ENCODE results near the gene FPR1. TPM values are rescaled to one million over a fixed set of nuclear protein-coding genes. Genes with fewer than 3 reads are reported as not detected.

FPR1 gene
- total RNA-seq, 1 donor from 2014 or later: not detected

DNA sequence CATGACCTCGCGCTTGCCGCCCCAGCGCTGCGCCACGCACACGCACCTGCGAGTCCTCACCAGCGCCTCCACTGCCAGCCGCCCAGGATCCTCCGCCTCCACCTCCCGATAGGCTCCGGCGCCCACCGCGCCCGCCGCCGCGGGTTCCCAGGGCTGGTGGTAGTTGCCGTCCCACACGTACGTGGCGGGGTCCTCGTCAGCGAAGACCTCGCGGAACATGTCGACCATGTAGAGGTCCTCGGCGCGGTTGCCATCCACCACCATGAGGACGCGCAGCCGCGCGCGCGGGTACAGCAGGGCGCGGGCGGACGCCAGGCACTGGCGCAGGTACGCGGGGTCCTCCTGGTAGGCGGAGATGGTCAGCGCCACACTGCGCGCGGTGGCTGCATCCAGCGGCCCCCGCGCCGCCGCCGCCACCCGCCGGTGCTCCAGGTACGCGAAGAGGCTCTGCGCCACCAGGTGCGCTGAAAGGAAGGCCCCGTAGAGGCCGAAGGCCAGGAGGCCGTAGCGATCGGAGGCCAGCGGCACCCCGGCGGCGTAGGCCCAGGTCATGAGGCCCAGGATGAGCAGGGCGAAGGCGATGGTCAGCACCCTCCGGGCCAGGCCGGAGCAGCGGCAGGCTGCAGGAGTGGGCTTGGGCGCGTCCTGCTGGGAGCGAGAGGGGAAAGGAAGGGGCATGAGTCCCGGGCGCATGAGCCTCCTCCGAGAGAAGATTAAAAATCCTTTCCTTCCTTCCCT, 32.3 kb downstream of the FPR1 start:
- Mint-ChIP-seq H3K4me3 (ENCODE audit: unreplicated experiment) (no peak overlapping the region), H3K9me3 (ENCODE audit: unreplicated experiment) (no peaks in the 10 kb centered on the region), H3K27ac (ENCODE audit: unreplicated experiment) (no peak overlapping the region), H3K4me1 (ENCODE audit: unreplicated experiment) (peaks cover 7% of the 10 kb centered on the region), H3K27me3 (ENCODE audit: unreplicated experiment) (peaks cover 58% of the 10 kb centered on the region), H3K36me3 (ENCODE audit: unreplicated experiment) (no peaks in the 10 kb centered on the region)
- TF ChIP-seq, protein P1, sequence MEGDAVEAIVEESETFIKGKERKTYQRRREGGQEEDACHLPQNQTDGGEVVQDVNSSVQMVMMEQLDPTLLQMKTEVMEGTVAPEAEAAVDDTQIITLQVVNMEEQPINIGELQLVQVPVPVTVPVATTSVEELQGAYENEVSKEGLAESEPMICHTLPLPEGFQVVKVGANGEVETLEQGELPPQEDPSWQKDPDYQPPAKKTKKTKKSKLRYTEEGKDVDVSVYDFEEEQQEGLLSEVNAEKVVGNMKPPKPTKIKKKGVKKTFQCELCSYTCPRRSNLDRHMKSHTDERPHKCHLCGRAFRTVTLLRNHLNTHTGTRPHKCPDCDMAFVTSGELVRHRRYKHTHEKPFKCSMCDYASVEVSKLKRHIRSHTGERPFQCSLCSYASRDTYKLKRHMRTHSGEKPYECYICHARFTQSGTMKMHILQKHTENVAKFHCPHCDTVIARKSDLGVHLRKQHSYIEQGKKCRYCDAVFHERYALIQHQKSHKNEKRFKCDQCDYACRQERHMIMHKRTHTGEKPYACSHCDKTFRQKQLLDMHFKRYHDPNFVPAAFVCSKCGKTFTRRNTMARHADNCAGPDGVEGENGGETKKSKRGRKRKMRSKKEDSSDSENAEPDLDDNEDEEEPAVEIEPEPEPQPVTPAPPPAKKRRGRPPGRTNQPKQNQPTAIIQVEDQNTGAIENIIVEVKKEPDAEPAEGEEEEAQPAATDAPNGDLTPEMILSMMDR (IDR thresholded peaks at IDR 0.05): no peak
- DNase-seq (ENCODE audit: extremely low spot score, unreplicated experiment): no peak

DNA sequence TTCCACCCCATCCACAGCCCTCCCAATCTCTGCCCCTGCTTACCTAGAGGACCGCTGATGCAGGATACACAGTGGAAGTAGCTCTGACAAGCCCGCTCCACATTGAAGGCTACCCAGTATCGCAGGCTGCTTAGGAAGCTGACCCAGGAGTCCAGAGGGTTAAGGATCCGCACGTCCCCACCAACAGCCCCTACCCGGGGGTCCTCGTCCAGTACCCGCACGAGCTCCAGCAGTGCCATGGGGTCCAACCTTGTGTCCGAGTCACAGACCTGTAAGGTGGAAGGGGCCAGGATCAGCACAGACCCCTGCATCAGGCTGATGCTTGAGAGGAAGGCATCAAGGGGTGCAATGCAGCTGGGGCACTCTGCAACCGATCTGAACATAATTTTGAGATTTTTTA, 34.8 kb downstream of the FPR1 start:
- DNase-seq (ENCODE audit: extremely low spot score, unreplicated experiment): no peak
- Mint-ChIP-seq H3K36me3 (ENCODE audit: unreplicated experiment) (no peaks in the 10 kb centered on the region), H3K4me3 (ENCODE audit: unreplicated experiment) (no peak overlapping the region), H3K27ac (ENCODE audit: unreplicated experiment) (no peak overlapping the region), H3K27me3 (ENCODE audit: unreplicated experiment) (peaks cover 47% of the 10 kb centered on the region), H3K9me3 (ENCODE audit: unreplicated experiment) (no peaks in the 10 kb centered on the region), H3K4me1 (ENCODE audit: unreplicated experiment) (peaks cover 7% of the 10 kb centered on the region)
- TF ChIP-seq, protein P1 (IDR thresholded peaks at IDR 0.05): no peak

DNA sequence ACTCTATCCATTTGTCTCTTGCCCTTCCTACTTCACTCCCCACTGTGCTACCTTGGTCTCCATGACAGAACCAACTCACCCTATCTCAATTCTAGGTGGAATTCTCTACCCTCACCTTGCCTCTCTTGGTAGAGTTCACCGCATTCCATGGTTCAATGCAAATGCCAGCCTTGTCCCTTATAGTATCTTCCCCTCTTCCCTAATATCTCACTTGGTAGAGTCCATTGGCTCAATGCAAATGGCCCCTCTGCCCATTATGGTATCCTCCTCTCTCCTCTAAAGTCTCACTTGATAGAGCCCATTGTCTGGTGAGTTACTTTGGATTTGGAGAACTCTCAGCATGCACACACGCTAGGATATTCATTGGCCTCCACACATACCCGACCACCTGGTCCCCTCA, 35.8 kb downstream of the FPR1 start:
- DNase-seq (ENCODE audit: extremely low spot score, unreplicated experiment): no peak
- Mint-ChIP-seq H3K9me3 (ENCODE audit: unreplicated experiment) (no peaks in the 10 kb centered on the region), H3K27ac (ENCODE audit: unreplicated experiment) (no peak overlapping the region), H3K27me3 (ENCODE audit: unreplicated experiment) (peaks cover 40% of the 10 kb centered on the region), H3K4me1 (ENCODE audit: unreplicated experiment) (peaks cover 7% of the 10 kb centered on the region), H3K36me3 (ENCODE audit: unreplicated experiment) (no peaks in the 10 kb centered on the region), H3K4me3 (ENCODE audit: unreplicated experiment) (no peak overlapping the region)
- TF ChIP-seq, protein P1 (IDR thresholded peaks at IDR 0.05): no peak

DNA sequence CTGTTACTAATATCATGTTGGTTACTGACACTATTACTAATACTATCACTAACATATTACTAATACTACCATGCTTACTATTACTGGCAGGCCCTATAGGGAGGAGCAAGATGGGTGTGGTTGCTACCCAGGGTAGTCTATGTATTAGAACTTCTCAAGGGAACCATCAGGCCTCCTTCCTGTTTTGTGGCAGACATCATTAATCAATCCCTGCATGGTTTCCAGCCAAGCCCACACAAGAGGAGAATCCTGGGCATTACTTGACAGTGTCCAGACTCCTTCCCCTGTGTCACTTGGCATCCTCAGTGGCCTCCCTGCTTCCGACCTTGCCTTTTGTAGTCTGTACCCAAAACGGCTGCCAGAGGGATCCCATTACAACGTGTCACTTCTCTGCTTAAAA, 36.8 kb downstream of the FPR1 start:
- no peak overlapping the region for H3K27ac Mint-ChIP-seq (ENCODE audit: unreplicated experiment)
- no peak for DNase-seq (ENCODE audit: extremely low spot score, unreplicated experiment)
- TF ChIP-seq, protein P1 (IDR thresholded peaks at IDR 0.05): no peak
- H3K36me3 Mint-ChIP-seq (ENCODE audit: unreplicated experiment): no peaks in the 10 kb centered on the region
- no peak overlapping the region for H3K4me3 Mint-ChIP-seq (ENCODE audit: unreplicated experiment)
- H3K27me3 Mint-ChIP-seq (ENCODE audit: unreplicated experiment): peaks cover 30% of the 10 kb centered on the region
- no peaks in the 10 kb centered on the region for H3K9me3 Mint-ChIP-seq (ENCODE audit: unreplicated experiment)
- H3K4me1 Mint-ChIP-seq (ENCODE audit: unreplicated experiment): peaks cover 3% of the 10 kb centered on the region

DNA sequence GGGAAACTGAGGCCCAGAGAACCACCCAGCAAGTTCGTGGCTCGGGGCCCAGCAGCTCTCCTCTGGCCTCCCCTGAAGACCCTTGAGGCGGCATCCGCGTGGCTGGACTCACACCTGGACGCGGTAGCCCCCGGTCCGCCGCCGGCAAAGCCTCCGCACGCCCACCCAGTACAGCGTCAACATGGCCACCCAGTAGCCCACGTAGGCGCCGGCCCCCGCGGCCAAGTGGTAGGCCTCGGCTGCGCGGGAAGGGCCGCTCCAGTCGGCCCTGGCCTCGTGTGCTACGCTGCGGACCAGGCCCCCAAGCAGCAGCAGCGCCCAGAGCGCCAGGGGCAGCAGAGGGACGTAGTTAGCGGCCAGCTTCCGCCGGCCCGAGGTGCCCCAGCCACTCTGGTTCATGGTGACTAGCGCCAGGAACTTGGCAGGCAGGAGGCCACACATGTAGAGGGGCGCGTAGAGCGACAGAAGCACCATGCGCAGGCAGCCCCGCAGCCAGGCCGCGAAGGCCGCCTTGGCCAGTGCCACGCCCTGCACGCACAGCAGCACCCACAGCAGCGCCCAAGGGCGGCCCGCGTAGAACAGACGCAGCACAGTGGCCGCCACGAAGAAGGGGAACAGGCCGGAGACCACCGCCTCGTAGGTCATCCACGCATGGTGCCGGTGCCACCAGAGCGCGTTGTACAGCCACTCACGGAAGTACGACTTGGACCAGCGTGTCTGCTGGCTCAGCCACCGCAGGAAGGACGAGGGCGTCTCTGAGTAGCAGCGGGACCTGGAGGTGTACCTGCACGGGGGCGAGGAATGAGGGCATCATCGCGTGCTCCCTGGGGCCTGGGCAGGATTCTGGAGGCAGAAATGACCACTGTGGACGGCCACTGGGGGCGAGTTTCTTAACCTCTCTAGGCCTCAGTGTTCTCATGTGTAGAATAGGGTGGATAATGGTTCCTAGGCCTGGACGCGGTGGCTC, 38.1 kb downstream of the FPR1 start:
- Mint-ChIP-seq H3K27me3 (ENCODE audit: unreplicated experiment) (peaks cover 23% of the 10 kb centered on the region), H3K36me3 (ENCODE audit: unreplicated experiment) (no peaks in the 10 kb centered on the region), H3K4me3 (ENCODE audit: unreplicated experiment) (no peak overlapping the region), H3K27ac (ENCODE audit: unreplicated experiment) (no peak overlapping the region), H3K4me1 (ENCODE audit: unreplicated experiment) (peaks cover 1% of the 10 kb centered on the region), H3K9me3 (ENCODE audit: unreplicated experiment) (no peaks in the 10 kb centered on the region)
- TF ChIP-seq, protein P1 (IDR thresholded peaks at IDR 0.05): no peak
- no peak for DNase-seq (ENCODE audit: extremely low spot score, unreplicated experiment)

Measured in osteocyte (in vitro differentiated cells).